ENCODE results near the gene ACADS. TPM values are rescaled to one million over a fixed set of nuclear protein-coding genes. Genes with fewer than 3 reads are reported as not detected.
A peak's percentile ranks its signal among the peaks of the same experiment; 100 is the strongest.

Gene ACADS
- total RNA-seq, 4 donors from 2014 or later = 30.5 to 55.1 (median 40.3) TPM

- ATAC-seq = no peak
- H3K4me1 ChIP-seq = peaks cover 0 to 28% (median 15%) of the 10 kb centered on the region in 3 donors
- H3K4me3 ChIP-seq = no peak overlapping the region
- WGBS, 2 donors (ENCODE audit: low coverage in 1 of 2) = 62 to 77% methylated on average over 5 of the region's 8 CpGs
- no peaks in the 10 kb centered on the region for H3K9me3 ChIP-seq
- no peak for TF ChIP-seq POLR2A (IDR thresholded peaks at IDR 0.05)
- no peaks in the 10 kb centered on the region for H3K27me3 ChIP-seq
- H3K36me3 ChIP-seq = no peaks in the 10 kb centered on the region
- no peak overlapping the region for H3K27ac ChIP-seq
These were observed 41.1 kb upstream of the ACADS start for GRCh38 chr12:120684523-120684932.

DNA sequence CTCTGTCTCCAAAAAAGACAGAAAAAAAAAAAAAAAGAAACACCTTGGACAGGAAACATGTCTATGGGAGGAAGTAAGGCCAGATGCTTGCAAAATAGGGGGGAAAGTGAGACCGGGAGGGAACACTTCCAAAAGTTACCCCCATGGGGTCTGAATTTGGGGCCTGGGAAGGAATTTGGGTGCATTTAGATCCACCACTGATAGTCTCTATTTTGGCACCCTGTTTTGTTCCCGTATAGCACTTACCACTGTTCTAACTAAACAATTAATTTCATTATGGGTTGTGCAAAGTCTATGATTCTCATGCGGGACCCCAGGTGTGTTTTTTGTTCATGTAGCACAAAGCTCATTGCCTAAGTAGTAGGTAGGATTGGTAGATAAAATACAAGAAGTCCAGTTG lies 40.1 kb upstream of the ACADS start:
- Histone ChIP-seq H3K9me3 (no peaks in the 10 kb centered on the region), H3K4me1 (peaks cover 0 to 38% (median 16%) of the 10 kb centered on the region in 3 donors), H3K36me3 (no peaks in the 10 kb centered on the region), H3K27me3 (no peaks in the 10 kb centered on the region), H3K4me3 (no peak overlapping the region), H3K27ac (peak overlapping the region in 2 of 4 donors; percentile 94)
- no peak for ATAC-seq
- TF ChIP-seq EP300 (IDR thresholded peaks at IDR 0.05) = no peak
- no peak for TF ChIP-seq POLR2AphosphoS5 (IDR thresholded peaks at IDR 0.05)
- TF ChIP-seq CTCF (IDR thresholded peaks at IDR 0.05) = no peak
- no peak for TF ChIP-seq POLR2A (IDR thresholded peaks at IDR 0.05)
- 61 to 82% methylated on average over 3 of the region's 3 CpGs for WGBS, 2 donors (ENCODE audit: low coverage in 1 of 2)

DNA sequence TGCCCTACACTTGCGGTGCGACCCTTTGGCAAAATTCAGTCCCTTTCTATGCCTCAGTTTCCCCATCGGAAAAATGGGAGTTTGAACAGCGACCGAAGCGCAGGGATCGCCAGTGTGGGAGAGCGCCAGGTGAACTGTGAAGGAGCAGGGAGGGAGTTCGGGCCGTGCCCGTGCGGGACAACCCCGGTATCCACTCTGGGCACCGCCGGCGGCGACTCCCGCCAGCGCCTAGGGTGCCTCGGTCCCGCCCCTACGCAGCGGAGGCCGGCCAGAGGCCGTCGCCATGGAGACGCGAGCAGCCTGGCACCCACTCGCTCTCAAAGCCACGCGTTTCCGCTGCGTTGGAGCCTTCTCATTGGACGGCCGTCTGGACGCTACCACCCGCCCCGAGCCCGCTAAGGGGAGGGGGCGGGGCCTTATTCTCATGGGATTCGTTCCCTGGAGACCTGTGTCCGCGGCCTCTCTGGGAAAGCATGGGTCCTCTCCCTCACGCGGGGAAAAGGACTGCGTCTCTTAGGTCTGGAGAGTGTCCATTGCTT lies 39.4 kb upstream of the ACADS start:
- Histone ChIP-seq H3K27ac (peak overlapping the region in 3 of 4 donors; percentile 91 to 94 (median 94)), H3K4me1 (peaks cover 0 to 45% (median 16%) of the 10 kb centered on the region in 3 donors), H3K4me3 (peak overlapping the region; percentile 79 to 92), H3K9me3 (no peaks in the 10 kb centered on the region), H3K36me3 (no peaks in the 10 kb centered on the region), H3K27me3 (no peaks in the 10 kb centered on the region)
- WGBS, 2 donors (ENCODE audit: low coverage in 1 of 2) = 0% methylated on average over 13 to 19 of the region's 46 CpGs
- ATAC-seq = peak; percentile 92
- no peak for TF ChIP-seq CTCF (IDR thresholded peaks at IDR 0.05)
- no peak for TF ChIP-seq POLR2A (IDR thresholded peaks at IDR 0.05)
- TF ChIP-seq EP300 (IDR thresholded peaks at IDR 0.05) = no peak
- no peak for TF ChIP-seq POLR2AphosphoS5 (IDR thresholded peaks at IDR 0.05)

DNA sequence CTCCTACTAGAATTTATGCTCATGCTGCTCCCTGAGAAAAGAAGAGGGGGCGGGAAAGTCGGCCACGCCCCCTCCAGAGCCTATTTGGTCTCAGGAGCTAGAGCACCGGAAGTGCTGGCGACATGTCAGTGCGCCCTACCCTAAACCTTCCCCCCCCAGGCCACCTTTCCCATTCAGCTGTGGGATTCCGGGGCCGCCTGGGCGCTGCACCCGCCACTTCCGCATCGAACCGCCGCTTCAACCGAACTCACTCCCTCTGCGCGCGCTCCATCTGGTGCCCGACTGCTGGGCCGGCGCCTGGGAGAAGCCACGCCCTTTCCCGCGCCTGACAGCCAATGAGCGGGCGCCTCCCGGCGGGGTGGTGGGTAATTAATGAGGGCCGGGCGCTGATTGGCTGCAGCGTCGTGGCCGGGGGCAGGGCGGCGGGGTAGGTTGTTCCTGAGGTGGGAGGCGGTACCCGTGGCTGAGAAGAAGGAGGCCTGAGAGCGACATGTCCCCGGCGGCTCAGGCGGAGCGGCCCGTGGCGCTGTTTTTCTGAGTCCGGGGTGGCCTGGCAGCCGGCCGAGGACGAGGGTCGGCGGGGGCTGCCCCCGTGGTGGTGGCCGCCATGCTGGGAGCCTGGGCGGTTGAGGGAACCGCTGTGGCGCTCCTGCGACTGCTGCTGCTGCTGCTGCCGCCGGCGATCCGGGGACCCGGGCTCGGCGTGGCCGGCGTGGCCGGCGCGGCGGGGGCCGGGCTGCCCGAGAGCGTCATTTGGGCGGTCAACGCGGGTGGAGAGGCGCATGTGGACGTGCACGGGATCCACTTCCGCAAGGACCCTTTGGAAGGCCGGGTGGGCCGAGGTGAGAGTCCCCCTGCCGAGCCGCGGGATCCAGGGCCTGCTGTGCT lies 38.7 kb upstream of the ACADS start, which contains the start of gene MLEC:
Gene MLEC, plus strand, starts transcription at position 460 of the 888 bp plus-strand sequence. Its CDS starts 148 bp downstream, at position 608.
- ATAC-seq = peak; percentile 94
- Histone ChIP-seq H3K27me3 (no peaks in the 10 kb centered on the region), H3K27ac (peak within 1 kb of the TSS; percentile 79 to 94 (median 92)), H3K4me1 (peaks cover 0 to 50% (median 16%) of the 10 kb centered on the region in 3 donors), H3K36me3 (no peaks in the 10 kb centered on the region), H3K9me3 (no peaks in the 10 kb centered on the region), H3K4me3 (peak within 1 kb of the TSS; percentile 79 to 92)
- WGBS, 2 donors (ENCODE audit: low coverage in 1 of 2) = 0 to 20% methylated on average over 1 to 6 of the region's 84 CpGs
- TF ChIP-seq CTCF (IDR thresholded peaks at IDR 0.05) (peak in 2 of 4 experiments; percentile 3 to 21), EP300 (IDR thresholded peaks at IDR 0.05) (no peak), POLR2AphosphoS5 (IDR thresholded peaks at IDR 0.05) (peak; percentile 50), POLR2A (IDR thresholded peaks at IDR 0.05) (peak; percentile 59 to 76)

- Histone ChIP-seq H3K4me1 (peaks cover 0 to 58% (median 16%) of the 10 kb centered on the region in 3 donors), H3K27ac (peak overlapping the region; percentile 79 to 94 (median 92)), H3K4me3 (peak overlapping the region; percentile 79 to 92), H3K27me3 (no peaks in the 10 kb centered on the region), H3K36me3 (no peaks in the 10 kb centered on the region), H3K9me3 (no peaks in the 10 kb centered on the region)
- TF ChIP-seq POLR2A (IDR thresholded peaks at IDR 0.05) (no peak), EP300 (IDR thresholded peaks at IDR 0.05) (no peak), POLR2AphosphoS5 (IDR thresholded peaks at IDR 0.05) (no peak), CTCF (IDR thresholded peaks at IDR 0.05) (no peak)
- no peak for ATAC-seq
- 0% methylated on average over 12 of the region's 31 CpGs for WGBS, 2 donors (ENCODE audit: low coverage in 1 of 2)
These were observed 37.9 kb upstream of the ACADS start for GRCh38 chr12:120687578-120688289.
